Measurements from ENCODE around the gene PPFIA2.
"Not testable (repeated sequence)": the region's sequence is repeated elsewhere in the genome, so short reads cannot be mapped to it uniquely, and the experiment has no call there.

Gene PPFIA2

GRCh38 chr12:81668475-81668874 lies 90.7 kb downstream of the PPFIA2 start:
- no peak for DNase-seq

GRCh38 chr12:81659310-81659709 lies 99.8 kb downstream of the PPFIA2 start:
- not testable (repeated sequence) for DNase-seq

GRCh38 chr12:81644503-81644902 lies 114.6 kb downstream of the PPFIA2 start:
- DNase-seq, result no peak

DNA sequence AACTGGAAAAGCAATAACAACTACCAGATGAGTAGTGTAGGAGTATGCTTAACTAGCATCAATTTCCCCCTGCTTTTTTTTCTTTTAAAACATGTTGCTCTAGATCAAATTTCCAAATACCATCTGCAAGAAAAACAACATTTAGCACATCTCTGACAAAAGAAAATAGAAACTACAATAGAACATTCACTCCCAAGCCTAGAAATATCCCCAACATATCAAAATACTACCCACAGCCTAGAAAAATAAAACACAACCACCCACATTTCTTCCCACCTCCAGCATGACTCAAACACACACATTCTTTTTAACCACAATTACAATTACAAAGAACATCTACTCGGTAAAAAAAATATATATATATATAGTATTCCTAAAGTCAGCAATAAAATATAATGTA lies 120.0 kb downstream of the PPFIA2 start:
- DNase-seq, result no peak

GRCh38 chr12:81633127-81633526 lies 126.0 kb downstream of the PPFIA2 start:
- DNase-seq, result no peak

DNA sequence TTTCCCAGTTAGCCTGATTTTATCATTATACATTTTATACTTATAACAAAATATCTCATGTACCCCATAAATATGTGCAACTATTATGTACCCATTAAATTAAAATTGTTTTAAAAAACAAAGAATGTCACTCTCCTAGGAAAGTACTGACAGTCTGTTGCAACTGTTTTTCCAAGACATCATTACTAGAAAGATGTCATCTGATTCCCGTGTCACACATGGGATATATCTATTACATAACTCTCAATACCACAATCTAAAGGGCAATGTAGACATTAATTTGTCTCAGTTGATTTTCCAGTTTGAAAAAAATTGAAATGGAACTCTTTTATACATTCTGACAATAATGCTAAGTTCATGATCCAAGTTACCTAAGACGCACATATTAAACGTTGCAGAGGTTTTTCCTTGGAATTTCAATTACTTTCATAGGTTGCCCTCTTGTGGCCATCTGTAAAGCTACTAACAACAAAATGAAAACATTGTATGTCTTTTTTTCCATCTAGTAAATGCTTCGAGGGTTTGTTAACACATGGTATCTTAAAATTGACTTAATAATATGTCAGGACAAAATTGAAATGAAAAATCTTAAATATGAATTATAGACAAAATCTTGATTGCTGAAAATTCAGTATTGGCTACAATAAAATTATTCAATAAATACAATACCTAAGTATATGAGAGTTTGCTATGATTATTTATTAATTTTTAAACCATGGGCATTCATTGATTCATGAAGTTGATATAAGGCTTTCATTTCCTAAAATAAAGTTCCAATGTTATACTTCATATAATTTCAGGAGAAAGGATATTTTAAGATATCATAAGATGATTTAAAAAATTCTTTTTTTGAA lies 131.6 kb downstream of the PPFIA2 start:
- DNase-seq, result no peak

- DNase-seq, result no peak
These were observed 132.7 kb downstream of the PPFIA2 start for GRCh38 chr12:81626406-81626805.

GRCh38 chr12:81617915-81618314 lies 141.2 kb downstream of the PPFIA2 start:
- no peak for DNase-seq

DNA sequence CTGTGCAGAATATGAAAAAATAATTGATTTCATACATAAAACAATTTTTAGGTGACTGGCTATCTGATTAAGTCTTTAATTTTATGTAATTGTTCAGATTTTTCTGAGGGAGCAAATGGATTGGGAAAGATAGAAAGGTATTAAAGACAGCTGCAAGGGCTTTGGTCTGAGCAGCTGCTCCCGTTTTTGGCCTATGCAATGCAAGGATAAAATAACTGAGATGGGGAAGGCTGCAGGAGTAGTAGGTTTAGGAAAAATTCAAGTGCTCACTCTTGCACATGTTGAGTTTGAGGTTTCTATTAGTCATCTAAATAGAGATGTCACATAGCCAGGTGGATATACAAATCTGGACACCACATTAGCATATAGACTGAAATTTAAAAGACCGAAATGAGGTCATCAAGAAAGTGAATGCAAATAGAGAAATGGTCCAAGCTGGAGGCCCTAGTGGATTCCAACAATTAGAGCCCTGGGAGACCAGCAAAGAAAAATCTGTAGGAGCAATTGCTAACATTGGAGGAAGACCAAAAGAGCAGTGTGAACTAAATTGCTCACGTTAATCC lies 144.0 kb downstream of the PPFIA2 start:
- no peak for DNase-seq

- no peak for DNase-seq
These were observed 147.9 kb downstream of the PPFIA2 start for GRCh38 chr12:81610955-81611889.

GRCh38 chr12:81597928-81598604 lies 161.1 kb downstream of the PPFIA2 start:
- no peak for DNase-seq

- DNase-seq, result no peak
These were observed 162.6 kb downstream of the PPFIA2 start for GRCh38 chr12:81596558-81596957.

- DNase-seq, result no peak
These were observed 167.9 kb downstream of the PPFIA2 start for GRCh38 chr12:81591256-81591655.

GRCh38 chr12:81590703-81591102 lies 168.4 kb downstream of the PPFIA2 start:
- not testable (repeated sequence) for DNase-seq

DNA sequence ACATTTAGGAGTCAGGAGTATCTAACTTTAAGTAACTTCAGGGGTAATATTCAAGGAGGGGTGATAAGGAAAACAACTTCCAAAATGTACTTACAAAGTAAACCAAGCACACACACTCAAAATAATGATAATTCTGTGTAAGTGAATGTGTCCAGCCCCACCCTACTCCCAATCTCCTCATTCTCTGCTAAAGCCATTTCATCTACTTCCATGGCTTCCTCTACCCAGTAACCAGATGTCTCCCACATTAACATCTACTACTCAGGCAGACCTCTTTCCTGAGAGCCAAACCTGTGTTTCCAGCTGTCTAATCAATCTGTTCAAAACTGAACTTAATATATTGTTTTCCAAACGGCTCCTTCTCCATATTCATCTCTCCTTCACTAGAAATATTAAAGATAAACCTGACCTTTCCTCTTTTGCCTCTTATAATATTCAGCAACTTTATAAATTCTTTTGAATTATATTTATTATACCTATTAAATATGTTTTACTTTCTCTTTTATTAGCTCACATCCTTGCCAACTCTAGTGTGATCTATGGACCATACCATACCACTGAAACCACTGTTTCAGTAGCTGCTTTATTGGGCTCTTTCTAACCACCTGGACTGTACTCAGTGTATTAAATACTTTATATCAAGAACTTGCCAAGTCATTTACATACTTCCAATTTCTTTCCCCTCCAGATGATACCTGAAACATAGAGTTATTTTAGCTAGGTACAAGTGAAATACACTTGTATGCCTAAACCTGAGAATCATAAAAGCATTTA lies 170.7 kb downstream of the PPFIA2 start:
- DNase-seq, result no peak

DNA sequence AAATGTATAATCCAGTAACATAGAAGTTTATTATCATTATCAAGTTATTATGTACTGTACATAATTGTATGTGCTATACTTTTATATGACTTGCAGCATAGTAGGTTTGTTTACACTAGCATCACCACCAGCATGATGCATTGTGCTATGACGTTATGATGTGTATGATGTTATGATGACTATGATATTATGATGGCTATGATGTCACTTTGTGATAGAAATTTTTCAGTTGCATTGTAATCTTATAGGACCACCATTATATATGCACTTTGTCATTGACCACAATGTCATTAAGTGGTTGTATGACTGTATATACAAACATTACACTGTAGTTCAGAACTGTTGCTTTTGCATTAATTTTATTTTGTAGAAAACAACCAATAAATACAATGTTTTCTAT lies 173.4 kb downstream of the PPFIA2 start:
- DNase-seq, result no peak

- DNase-seq, result no peak
These were observed 185.9 kb downstream of the PPFIA2 start for GRCh38 chr12:81573228-81573627.

DNA sequence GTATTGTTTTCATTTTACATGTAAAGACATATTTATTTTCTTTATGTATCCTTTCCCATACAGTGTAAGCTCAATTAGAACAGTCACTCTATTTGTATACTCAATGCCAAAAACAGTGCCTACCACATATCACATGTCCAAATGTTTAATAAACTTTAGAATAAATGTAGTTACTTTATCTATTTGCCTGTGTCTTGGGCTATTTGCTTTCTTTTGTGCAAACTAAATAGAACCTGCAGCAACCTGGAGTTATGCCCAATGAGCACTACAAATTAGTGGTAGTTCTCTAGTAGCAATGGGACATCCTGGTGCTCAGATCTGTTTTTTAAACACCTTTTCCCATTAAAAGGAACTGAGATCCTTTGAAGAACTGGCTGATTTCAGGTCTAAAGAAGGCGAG lies 186.7 kb downstream of the PPFIA2 start:
- no peak for DNase-seq

DNA sequence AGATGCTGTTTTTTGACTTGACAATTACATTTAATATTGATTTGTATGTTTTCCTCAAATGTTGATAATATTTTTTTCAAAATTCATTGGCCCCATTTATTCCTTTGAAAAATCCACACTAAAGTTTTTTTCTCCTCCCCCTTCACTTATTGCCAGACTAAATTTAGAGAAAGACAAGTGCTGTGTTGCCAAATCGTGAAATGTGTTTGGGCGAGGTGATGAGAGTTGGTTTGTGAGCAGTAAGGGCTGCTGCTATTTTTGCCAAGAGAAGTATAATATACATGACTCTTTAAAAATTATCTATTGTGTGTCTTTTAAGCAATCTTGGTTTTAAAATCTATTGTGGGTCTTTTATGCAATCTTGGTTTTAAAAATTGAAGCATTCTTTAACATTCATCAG lies 188.9 kb downstream of the PPFIA2 start:
- DNase-seq, result no peak

- no peak for DNase-seq
These were observed 194.9 kb downstream of the PPFIA2 start for GRCh38 chr12:81564237-81564636.

- DNase-seq, result no peak
These were observed 201.1 kb downstream of the PPFIA2 start for GRCh38 chr12:81558031-81558430.

GRCh38 chr12:81546811-81547210 lies 212.3 kb downstream of the PPFIA2 start:
- no peak for DNase-seq

Data from right kidney (tissue), 1 donor.